HepG2 (cell line): ENCODE data around the gene ADCY5. TPM values are rescaled to one million over a fixed set of nuclear protein-coding genes. Genes with fewer than 3 reads are reported as not detected.

Experiments
- ATAC-seq: fragments of 200-7000 bp; cut with Tn5 transposase; 3 replicates; pipeline ENCODE4 v1.9.1; 2020; ENCODE audit warnings: mild to moderate bottlenecking, moderate library complexity
- BruUV-seq: library from RNA; stranded (reverse); fragments of 400-500 nt; replicated peaks from 2 replicates; lab custom pipeline; 2021; lab: Mats Ljungman, UMichigan
- CTCF ChIA-PET: fragments of 300-600 bp; formaldehyde crosslinking; extraction: SDS; loops from one replicate; lab custom pipeline; 2021; ENCODE audit warnings: low total read pairs, inconsistent platforms, low intra/inter-chr PET ratio; lab: Yijun Ruan, JAX
- POLR2A ChIA-PET: fragments of 350-600 bp; sonication (Branson Sonifier 250); formaldehyde crosslinking; loops from one replicate; lab custom pipeline; 2020; ENCODE audit warnings: antibody characterized with exemption, inconsistent platforms; lab: Yijun Ruan, JAX
- DNase-seq: peaks from one replicate; pipeline ENCODE4 v3.0.0-alpha.2; 2015; ENCODE audit warnings: low spot score
- FAIRE-seq: peaks from 3 replicates; lab custom pipeline; 2011; peaks lifted over from hg19 to GRCh38; lab: Jason Lieb, UNC
- H2AFZ ChIP-seq: one replicate; pipeline ENCODE4 v1.6.1; 2011; ENCODE audit warnings: low read length, inconsistent platforms
- H3K27ac ChIP-seq: fragments of 300-600 bp; 3 replicates; pipeline ENCODE4 v1.8.0; 2011; ENCODE audit warnings: mixed run types, mild to moderate bottlenecking, mixed read lengths, low read length, inconsistent platforms; ENCODE audit not compliant: insufficient read depth; ENCODE audit errors: extremely low read length
- H3K27me3 ChIP-seq, 2 experiments: fragments of 200-600 bp in 1 of 2; 2 replicates in 1 of 2; 3 replicates in 1 of 2; pipeline versions ENCODE4 v1.6.0 to v1.8.0; 2011; ENCODE audit warnings: low read length in 2 of 2, mild to moderate bottlenecking in 2 of 2, moderate library complexity in 2 of 2, inconsistent platforms in 1 of 2; ENCODE audit not compliant: insufficient read depth in 2 of 2, control insufficient read depth in 1 of 2
- H3K36me3 ChIP-seq, 2 experiments: fragments of 200-600 bp in 1 of 2; replicated peaks in 1 of 2; 2 replicates in 1 of 2; 3 replicates in 1 of 2; pipeline versions ENCODE4 v1.5.1 to v1.8.0; 2011; ENCODE audit warnings: low read length in 2 of 2, inconsistent platforms in 1 of 2; ENCODE audit not compliant: insufficient read depth in 2 of 2, control insufficient read depth in 1 of 2
- H3K4me1 ChIP-seq: 2 replicates; pipeline ENCODE4 v1.5.1; 2012; ENCODE audit warnings: low read length, inconsistent platforms; ENCODE audit not compliant: insufficient read depth
- H3K4me2 ChIP-seq: 2 replicates; pipeline ENCODE4 v1.6.0; 2011; ENCODE audit warnings: low read depth, low read length, inconsistent platforms
- H3K4me3 ChIP-seq, 3 experiments: fragments of 200-600 bp in 1 of 3; sonication (generic), shearing (Covaris generic) in 1 of 3; replicated peaks in 1 of 3; 2 replicates each; pipeline ENCODE4 v1.5.1; 2011 to 2016; ENCODE audit warnings: low read length in 3 of 3, inconsistent platforms in 2 of 3, low read depth in 2 of 3, mild to moderate bottlenecking in 2 of 3, control low read depth in 1 of 3, mixed read lengths in 1 of 3; ENCODE audit not compliant: insufficient read depth in 1 of 3
- H3K79me2 ChIP-seq: one replicate; pipeline ENCODE4 v1.6.1; 2011; ENCODE audit warnings: low read length, inconsistent platforms; ENCODE audit not compliant: insufficient read depth
- H3K9ac ChIP-seq: 2 replicates; pipeline ENCODE4 v1.6.0; 2011; ENCODE audit warnings: mild to moderate bottlenecking, low read depth, low read length, inconsistent platforms; ENCODE audit not compliant: insufficient read depth
- H3K9me3 ChIP-seq: 2 replicates; pipeline ENCODE4 v1.5.1; 2012; ENCODE audit warnings: mild to moderate bottlenecking, low read length
- H4K20me1 ChIP-seq: 2 replicates; pipeline ENCODE4 v1.6.0; 2011; ENCODE audit warnings: inconsistent platforms, mild to moderate bottlenecking, low read length, moderate library complexity; ENCODE audit not compliant: insufficient read depth
- ADNP ChIP-seq: sonication (generic); formaldehyde crosslinking; IDR thresholded peaks from 2 replicates; pipeline ENCODE4 v1.4.0; 2020; ENCODE audit warnings: missing genetic modification reagents
- ATF4 ChIP-seq, 2 experiments: fragments of 450-650 bp in 1 of 2; sonication (generic) in 1 of 2; formaldehyde crosslinking; IDR thresholded peaks; 2 replicates each; pipeline versions ENCODE4 v1.5.0 to v1.8.0; 2020 to 2022; ENCODE audit warnings: mild to moderate bottlenecking in 1 of 2, missing genetic modification reagents in 1 of 2
- BORCS8-MEF2B ChIP-seq: sonication (generic); formaldehyde crosslinking; IDR thresholded peaks from 2 replicates; pipeline ENCODE4 v1.8.0; 2022; ENCODE audit warnings: mild to moderate bottlenecking, missing genetic modification reagents
- DDIT3 ChIP-seq: sonication (generic); formaldehyde crosslinking; IDR thresholded peaks from 2 replicates; pipeline ENCODE4 v1.4.0; 2020; ENCODE audit warnings: mild to moderate bottlenecking, missing genetic modification reagents
- DZIP1 ChIP-seq: sonication (generic); formaldehyde crosslinking; IDR thresholded peaks from 2 replicates; pipeline ENCODE4 v1.5.0; 2020; ENCODE audit warnings: mild to moderate bottlenecking, missing genetic modification reagents
- HOXA9 ChIP-seq: sonication (generic); formaldehyde crosslinking; IDR thresholded peaks from 2 replicates; pipeline ENCODE4 v1.8.1; 2022; ENCODE audit warnings: missing genetic modification reagents, mild to moderate bottlenecking, moderate library complexity, borderline replicate concordance
- KDM5B ChIP-seq: sonication (generic); formaldehyde crosslinking; IDR thresholded peaks from 2 replicates; pipeline ENCODE4 v1.4.0; 2020; ENCODE audit warnings: missing genetic modification reagents, mild to moderate bottlenecking, borderline replicate concordance
- MIXL1 ChIP-seq: IDR thresholded peaks from 2 replicates; pipeline ENCODE4 v1.6.1; 2016
- MXI1 ChIP-seq: IDR thresholded peaks from 3 replicates; pipeline ENCODE4 v1.6.1; 2012; ENCODE audit warnings: low read depth, low read length, inconsistent platforms, borderline replicate concordance
- NFE2L1 ChIP-seq: sonication (generic); formaldehyde crosslinking; IDR thresholded peaks from 2 replicates; pipeline ENCODE4 v1.4.0; 2020; ENCODE audit warnings: missing genetic modification reagents, mild to moderate bottlenecking, borderline replicate concordance
- NFE2L2 ChIP-seq: fragments of 150-350 bp; IDR thresholded peaks from 2 replicates; pipeline ENCODE4 v1.6.1; 2014; ENCODE audit warnings: low read length
- PATZ1 ChIP-seq: sonication (generic); formaldehyde crosslinking; IDR thresholded peaks from 2 replicates; pipeline ENCODE4 v1.4.0; 2020; ENCODE audit warnings: missing genetic modification reagents
- RXRA ChIP-seq: sonication (generic); formaldehyde crosslinking; IDR thresholded peaks from 2 replicates; pipeline ENCODE4 v1.5.1; 2020; ENCODE audit warnings: missing genetic modification reagents
- SKI ChIP-seq: fragments of 450-650 bp; IDR thresholded peaks from one replicate; pipeline ENCODE4 v1.6.1; 2018; ENCODE audit warnings: mild to moderate bottlenecking; ENCODE audit not compliant: partially characterized antibody
- SMARCC2 ChIP-seq: fragments of 450-650 bp; IDR thresholded peaks from 2 replicates; pipeline ENCODE4 v1.6.1; 2017; ENCODE audit warnings: antibody characterized with exemption, mild to moderate bottlenecking
- SNRNP70 ChIP-seq: fragments of 200-400 bp; formaldehyde crosslinking; IDR thresholded peaks from 2 replicates; pipeline ENCODE4 v1.6.1; 2017; ENCODE audit warnings: mild to moderate bottlenecking, low read depth, low read length, moderate library complexity
- SP1 ChIP-seq, 2 experiments: fragments of 450-650 bp in 1 of 2; sonication (generic) in 1 of 2; formaldehyde crosslinking in 1 of 2; IDR thresholded peaks; 2 replicates each; pipeline versions ENCODE4 v1.4.0 to v1.6.1; 2016 to 2020; ENCODE audit warnings: missing genetic modification reagents in 1 of 2
- ZBTB21 ChIP-seq: sonication (generic); formaldehyde crosslinking; IDR thresholded peaks from 2 replicates; pipeline ENCODE4 v1.4.0; 2020; ENCODE audit warnings: missing genetic modification reagents
- ZNF891 ChIP-seq: sonication (generic); formaldehyde crosslinking; IDR thresholded peaks from 2 replicates; pipeline ENCODE4 v1.5.0; 2020; ENCODE audit warnings: mild to moderate bottlenecking, missing genetic modification reagents
- WGBS: methylation state at CpG from one replicate; pipeline ENCODE4 v1.1.6; 2017; ENCODE audit warnings: low lambda C conversion rate; 5-methylcytosine and 5-hydroxymethylcytosine counted together
- in situ Hi-C: cut with HindIII; loops from 2 replicates; pipeline ENCODE4 v1.10.0; 2017; ENCODE audit warnings: low pct_unique_long_range_greater_than_20kb; ENCODE audit not compliant: extremely low pct_ligation_motif_present
- intact Hi-C: fragments of 100-400 bp; cut with micrococcal nuclease; formaldehyde crosslinking; loops from one replicate; pipeline ENCODE4 v1.10.0; 2022; ENCODE audit not compliant: unreplicated experiment
- polyA plus RNA-seq, 8 experiments: library from polyadenylated mRNA; depleted of rRNA in 3 of 8; stranded (reverse) in 7 of 8; unstranded in 1 of 8; fragments of >200 nt; fragmentation: Illumina TruSeq in 4 of 8; extraction: Trizol in 4 of 8; gene quantifications; 2 replicates each; pipeline versions ENCODE4 v1.2.1 to v1.2.3, GENCODE V29; 2011 to 2016; ENCODE audit warnings: low read depth in 4 of 8, missing spikeins in 1 of 8, mixed read lengths in 1 of 8; ENCODE audit not compliant: insufficient read depth in 1 of 8
- total RNA-seq, 5 experiments: library from RNA; depleted of rRNA; stranded (reverse); fragments of >200 nt; fragmentation: Illumina TruSeq; extraction: Trizol; gene quantifications; 2 replicates each; pipeline ENCODE4 v1.2.3, GENCODE V29; 2016; ENCODE audit warnings: low read depth in 1 of 5

The ADCY5 gene
- total and polyA plus RNA-seq, 2 of the 13 experiments (the other 11 are each of a cell fraction or from before 2014, with no cell fraction given) = not detected

DNA sequence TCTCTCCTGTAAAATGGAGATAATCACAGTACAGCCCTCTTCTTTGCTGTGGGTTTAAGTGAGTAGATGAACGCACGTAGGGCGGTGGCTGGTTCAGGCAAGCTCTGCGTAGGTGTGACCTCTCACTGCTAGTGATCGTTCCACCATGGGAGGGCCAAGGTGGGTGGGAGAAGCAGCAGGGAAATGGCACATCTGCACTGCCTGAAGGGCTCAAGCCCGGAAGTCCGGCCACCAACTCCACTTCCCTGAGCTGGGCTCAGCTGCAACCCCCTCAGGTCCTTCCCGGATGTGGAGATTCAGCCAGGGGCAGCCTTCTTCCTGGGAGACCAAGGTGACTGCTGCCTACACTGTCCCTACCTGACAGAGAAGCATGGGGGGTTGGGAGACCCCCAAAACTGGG lies 102.9 kb downstream of the ADCY5 start:
- Histone ChIP-seq H3K36me3 (no peaks in the 10 kb centered on the region), H3K79me2 (no peaks in the 10 kb centered on the region), H3K4me2 (no peak overlapping the region), H3K27ac (no peak overlapping the region), H2AFZ (no peak overlapping the region), H3K4me1 (no peaks in the 10 kb centered on the region), H4K20me1 (no peaks in the 10 kb centered on the region), H3K9ac (no peak overlapping the region), H3K9me3 (no peaks in the 10 kb centered on the region), H3K27me3 (peaks cover 3 to 36% of the 10 kb centered on the region in 2 experiments; a peak in 3 of 5 replicates), H3K4me3 (no peak overlapping the region)
- 56% methylated on average over 7 of the region's 8 CpGs for WGBS
- DNase-seq (no peak), FAIRE-seq (no peak)
- POLR2A ChIA-PET = no interaction called here
- in situ Hi-C loops = no loop called here
- no TSS peak for BruUV-seq
- intact Hi-C loops = no loop called here
- TF ChIP-seq ZNF891 (CRISPR knock-in tag) = no peak
- no peak for TF ChIP-seq ZBTB21
- TF ChIP-seq SMARCC2 = no peak
- no peak for TF ChIP-seq KDM5B
- TF ChIP-seq DDIT3 (CRISPR knock-in tag) = no peak
- no peak for TF ChIP-seq NFE2L1 (CRISPR knock-in tag)
- no peak for TF ChIP-seq RXRA (CRISPR knock-in tag)
- no peak for TF ChIP-seq MXI1
- no peak for TF ChIP-seq PATZ1 (CRISPR knock-in tag)
- no peak for TF ChIP-seq BORCS8-MEF2B (CRISPR knock-in tag)
- TF ChIP-seq SNRNP70 = no peak
- no peak for TF ChIP-seq SP1 (IDR thresholded peaks at IDR 0.05)
- TF ChIP-seq SP1 (CRISPR knock-in tag; IDR thresholded peaks at IDR 0.05) = no peak
- TF ChIP-seq MIXL1 = no peak
- no peak for TF ChIP-seq ADNP (CRISPR knock-in tag)
- TF ChIP-seq HOXA9 = no peak
- no peak for TF ChIP-seq NFE2L2
- TF ChIP-seq ATF4 (CRISPR knock-in tag; IDR thresholded peaks at IDR 0.05) = no peak
- no peak for TF ChIP-seq SKI
- no peak for TF ChIP-seq DZIP1 (CRISPR knock-in tag)
- TF ChIP-seq, all 625 proteins: peak for 0
- CTCF ChIA-PET = no interaction called here
- ATAC-seq = no peak
